Esophagus squamous epithelium (tissue), 5 donors: Measurements from ENCODE around the gene GALNTL6. TPM values are rescaled to one million over a fixed set of nuclear protein-coding genes. Genes with fewer than 3 reads are reported as not detected.

Source experiments
- DNase-seq: peaks from one replicate; lab custom pipeline; 2025; lab: John Stamatoyannopoulos, UW
- H3K27ac ChIP-seq, 4 donors: fragments of 200-600 bp; sonication (generic); one replicate each; pipeline ENCODE4 v1.5.1; 2016 to 2019; ENCODE audit warnings: mild to moderate bottlenecking in 1 of 4
- H3K27me3 ChIP-seq, 4 donors: fragments of 200-600 bp; sonication (generic); 1 replicate in 3 of 4; 2 replicates in 1 of 4; pipeline versions ENCODE4 v1.5.1 to v1.6.0; 2017 to 2021; ENCODE audit warnings: antibody characterized with exemption in 1 of 4
- H3K36me3 ChIP-seq, 3 donors: fragments of 200-600 bp; sonication (generic); one replicate each; pipeline ENCODE4 v1.5.1; 2016 to 2019
- H3K4me1 ChIP-seq, 3 donors: fragments of 200-600 bp; sonication (generic); one replicate each; pipeline ENCODE4 v1.5.1; 2017 to 2019
- H3K4me3 ChIP-seq, 4 donors: fragments of 200-600 bp; sonication (generic); 1 replicate in 3 of 4; 2 replicates in 1 of 4; pipeline ENCODE4 v1.5.1; 2016 to 2019; ENCODE audit warnings: mild to moderate bottlenecking in 2 of 4, moderate library complexity in 1 of 4
- H3K9me3 ChIP-seq, 3 donors: fragments of 200-600 bp; sonication (generic); one replicate each; pipeline ENCODE4 v1.5.1; 2016 to 2019
- CTCF ChIP-seq, 6 experiments: fragments of 450-650 bp in 4 of 6; fragments of 200-600 bp in 2 of 6; sonication (generic) in 2 of 6; IDR thresholded peaks; one replicate each; pipeline ENCODE4 v1.5.1; 2016 to 2019; ENCODE audit warnings: antibody characterized with exemption in 6 of 6, mild to moderate bottlenecking in 4 of 6, moderate library complexity in 4 of 6
- POLR2A ChIP-seq, 4 donors: fragments of 450-650 bp; IDR thresholded peaks; one replicate each; pipeline ENCODE4 v1.6.1; 2017; ENCODE audit warnings: antibody characterized with exemption in 4 of 4, mild to moderate bottlenecking in 4 of 4, moderate library complexity in 3 of 4
- WGBS, 2 donors: methylation state at CpG; one replicate each; pipeline ENCODE4 v1.1.5; 2018; 5-methylcytosine and 5-hydroxymethylcytosine counted together
- intact Hi-C: fragments of 100-400 bp; cut with DNase I; formaldehyde crosslinking; loops from one replicate; pipeline ENCODE4 v1.15.0; 2022
- total RNA-seq, 4 donors: library from RNA; depleted of rRNA; stranded (reverse); fragments of >200 nt; gene quantifications; one replicate each; pipeline ENCODE4 v1.1.0, GENCODE V29; 2016
- donor health status: DM: yes; HTN: yes; CAD: no.

Gene GALNTL6
- total RNA-seq, 4 donors from 2014 or later = 0.12 TPM; not detected in 3

DNA sequence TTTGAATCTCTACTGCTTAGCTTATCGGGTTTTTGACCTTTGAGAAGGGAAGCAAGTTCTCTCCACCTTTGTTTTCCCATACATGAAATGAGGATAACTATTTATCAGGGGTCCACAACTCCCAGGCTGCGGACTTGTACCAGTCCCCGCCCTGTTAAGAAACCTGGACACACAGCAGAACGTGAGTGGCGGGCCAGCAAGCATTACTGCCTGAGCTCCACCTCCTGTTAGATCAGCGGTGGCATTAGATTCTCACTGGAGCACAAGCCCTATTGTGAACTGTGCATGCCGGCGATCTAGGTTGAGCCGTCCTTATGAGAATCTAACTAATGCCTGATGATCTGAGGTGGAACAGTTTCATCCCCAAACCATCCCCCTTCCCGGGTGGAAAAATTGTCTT lies 579.5 kb downstream of the GALNTL6 start:
- 72 to 85% methylated on average over 8 to 10 of the region's 10 CpGs for WGBS, 2 donors

DNA sequence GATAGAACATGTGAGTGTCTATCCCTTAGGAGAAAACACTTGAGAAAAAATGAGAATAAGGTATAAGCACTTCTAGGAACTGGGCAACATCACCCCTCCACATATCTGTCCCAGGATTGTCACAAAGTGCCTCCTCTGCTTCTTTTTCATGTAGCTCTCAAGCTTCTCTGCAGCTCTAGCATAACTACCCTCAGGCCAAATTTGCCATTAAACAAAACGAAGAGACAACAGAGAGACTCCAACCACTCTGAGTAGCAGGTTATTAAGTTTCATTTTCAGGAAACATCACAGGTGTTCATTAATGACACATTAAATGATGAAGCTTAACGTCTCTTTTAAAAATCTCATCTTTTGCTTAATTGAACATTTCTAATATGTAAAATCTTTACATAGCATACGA lies 580.0 kb downstream of the GALNTL6 start:
- Histone ChIP-seq H3K36me3 (no peaks in the 10 kb centered on the region), H3K4me3 (no peak overlapping the region), H3K4me1 (no peaks in the 10 kb centered on the region), H3K9me3 (no peaks in the 10 kb centered on the region), H3K27me3 (no peaks in the 10 kb centered on the region), H3K27ac (no peak overlapping the region)
- WGBS, 2 donors = 40 to 41% methylated on average over 3 of the region's 3 CpGs
- no peak for DNase-seq
- intact Hi-C loops = no loop called here
- TF ChIP-seq POLR2A (IDR thresholded peaks at IDR 0.05) (no peak), CTCF (IDR thresholded peaks at IDR 0.05) (no peak)

More for the DNA sequence above, 579.5 kb downstream of the GALNTL6 start:
- no peak overlapping the region for H3K27ac ChIP-seq
- DNase-seq = no peak
- H3K9me3 ChIP-seq = no peaks in the 10 kb centered on the region
- intact Hi-C loops = no loop called here
- no peaks in the 10 kb centered on the region for H3K36me3 ChIP-seq
- H3K27me3 ChIP-seq = no peaks in the 10 kb centered on the region
- no peaks in the 10 kb centered on the region for H3K4me1 ChIP-seq
- H3K4me3 ChIP-seq = no peak overlapping the region
- TF ChIP-seq POLR2A (IDR thresholded peaks at IDR 0.05) (no peak), CTCF (IDR thresholded peaks at IDR 0.05) (no peak)

DNA sequence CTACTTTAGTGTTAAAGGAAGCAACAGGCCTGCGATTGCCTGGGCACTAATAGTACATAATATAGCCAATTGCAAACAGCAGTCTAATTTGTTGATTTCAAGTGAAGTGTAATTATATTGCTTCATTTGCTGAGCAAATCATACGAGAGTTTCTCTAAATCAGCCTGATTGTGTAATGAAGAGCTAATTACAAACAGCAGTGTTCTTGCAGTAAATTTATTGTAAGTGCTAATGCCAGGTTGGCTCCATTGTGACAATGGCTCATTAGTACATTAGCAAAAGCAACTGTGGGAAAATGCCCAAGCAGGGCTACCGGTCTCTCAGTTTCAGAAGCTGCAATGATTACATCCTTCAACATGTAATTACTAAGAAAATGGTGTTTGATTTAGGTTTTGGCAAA lies 591.5 kb downstream of the GALNTL6 start:
- 65 to 82% methylated on average over 3 of the region's 3 CpGs for WGBS, 2 donors
- H3K4me1 ChIP-seq = no peaks in the 10 kb centered on the region
- H3K27ac ChIP-seq = no peak overlapping the region
- TF ChIP-seq POLR2A (IDR thresholded peaks at IDR 0.05) (no peak), CTCF (IDR thresholded peaks at IDR 0.05) (no peak)
- no peaks in the 10 kb centered on the region for H3K27me3 ChIP-seq
- H3K36me3 ChIP-seq = no peaks in the 10 kb centered on the region
- no peaks in the 10 kb centered on the region for H3K9me3 ChIP-seq
- intact Hi-C loops = no loop called here
- DNase-seq = no peak
- H3K4me3 ChIP-seq = no peak overlapping the region

GRCh38 chr4:172410363-172410762 lies 597.2 kb downstream of the GALNTL6 start:
- Histone ChIP-seq H3K27ac (no peak overlapping the region), H3K36me3 (no peaks in the 10 kb centered on the region), H3K9me3 (no peaks in the 10 kb centered on the region), H3K4me1 (no peaks in the 10 kb centered on the region), H3K27me3 (no peaks in the 10 kb centered on the region), H3K4me3 (no peak overlapping the region)
- TF ChIP-seq CTCF (IDR thresholded peaks at IDR 0.05) = no peak
- TF ChIP-seq POLR2A (IDR thresholded peaks at IDR 0.05) = no peak
- WGBS, 2 donors = 65 to 68% methylated on average over 1 of the region's 1 CpG
- no peak for DNase-seq
- intact Hi-C loops = no loop called here

DNA sequence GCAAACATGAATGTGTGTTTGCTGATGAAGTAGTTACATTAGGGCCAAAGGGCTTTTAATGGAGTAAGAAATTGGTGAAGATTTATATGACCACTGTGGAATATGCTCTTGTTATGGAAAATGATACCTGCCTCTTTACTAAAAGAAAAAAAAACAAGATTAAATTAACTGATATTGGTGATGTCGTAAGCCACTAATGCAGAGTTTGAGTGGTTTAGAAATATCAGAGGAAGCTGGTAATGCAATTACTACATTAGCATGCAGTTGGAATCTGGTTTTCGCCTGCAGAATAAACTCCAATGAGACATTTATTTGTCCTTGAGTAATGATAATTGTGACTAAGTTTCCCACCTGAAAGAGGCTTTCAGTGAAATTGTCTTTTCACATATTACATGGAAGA lies 597.9 kb downstream of the GALNTL6 start:
- no peaks in the 10 kb centered on the region for H3K9me3 ChIP-seq
- no peak for DNase-seq
- no peaks in the 10 kb centered on the region for H3K4me1 ChIP-seq
- no peak for TF ChIP-seq CTCF (IDR thresholded peaks at IDR 0.05)
- TF ChIP-seq POLR2A (IDR thresholded peaks at IDR 0.05) = no peak
- intact Hi-C loops = no loop called here
- H3K27me3 ChIP-seq = no peaks in the 10 kb centered on the region
- no peak overlapping the region for H3K4me3 ChIP-seq
- H3K36me3 ChIP-seq = no peaks in the 10 kb centered on the region
- H3K27ac ChIP-seq = no peak overlapping the region
- 84% methylated on average over 2 of the region's 2 CpGs for WGBS, 2 donors
